ENCODE measurements around the gene TACR1.
"Not testable (repeated sequence)": the region's sequence is repeated elsewhere in the genome, so short reads cannot be mapped to it uniquely, and the experiment has no call there.

TACR1 gene

DNA sequence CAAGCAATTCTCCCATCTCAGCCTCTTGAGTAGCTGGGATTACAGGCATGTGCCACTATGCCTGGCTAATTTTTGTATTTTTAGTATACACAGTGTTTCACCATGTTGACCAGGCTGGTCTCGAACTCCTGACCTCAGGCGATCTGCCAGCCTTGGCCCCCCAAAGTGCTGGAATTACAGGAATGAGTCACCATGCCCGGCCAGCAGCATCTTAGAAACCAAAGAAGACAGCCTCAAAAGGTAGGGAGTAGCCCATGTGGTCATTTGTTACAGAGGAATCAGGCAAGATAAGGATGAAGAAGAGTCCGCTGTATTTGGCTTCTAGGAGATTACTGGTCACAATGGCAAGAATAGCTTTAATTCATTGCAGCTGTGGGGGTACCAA lies 53.1 kb downstream of the TACR1 start:
- DNase-seq, result not testable (repeated sequence)

DNA sequence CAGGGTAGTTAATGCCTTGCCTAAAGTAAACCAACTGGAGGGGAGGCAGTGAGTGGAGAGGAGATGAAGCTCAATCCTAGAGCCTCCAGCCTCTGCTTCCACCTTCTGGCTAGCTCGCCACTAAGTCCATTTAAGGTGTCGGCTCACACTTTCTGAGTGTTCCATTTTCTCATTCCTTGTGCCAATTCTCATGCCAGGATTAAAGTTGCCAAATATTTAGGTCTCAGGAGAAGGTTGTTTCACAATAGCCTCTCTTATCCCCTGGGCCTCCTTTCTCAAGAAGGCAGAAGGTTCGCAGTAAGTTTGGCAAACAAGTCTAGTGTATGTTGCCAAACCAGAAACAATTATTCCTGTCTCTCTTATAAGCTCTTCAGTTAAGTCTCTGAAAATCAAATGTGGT lies 57.2 kb downstream of the TACR1 start:
- DNase-seq, result no peak

DNA sequence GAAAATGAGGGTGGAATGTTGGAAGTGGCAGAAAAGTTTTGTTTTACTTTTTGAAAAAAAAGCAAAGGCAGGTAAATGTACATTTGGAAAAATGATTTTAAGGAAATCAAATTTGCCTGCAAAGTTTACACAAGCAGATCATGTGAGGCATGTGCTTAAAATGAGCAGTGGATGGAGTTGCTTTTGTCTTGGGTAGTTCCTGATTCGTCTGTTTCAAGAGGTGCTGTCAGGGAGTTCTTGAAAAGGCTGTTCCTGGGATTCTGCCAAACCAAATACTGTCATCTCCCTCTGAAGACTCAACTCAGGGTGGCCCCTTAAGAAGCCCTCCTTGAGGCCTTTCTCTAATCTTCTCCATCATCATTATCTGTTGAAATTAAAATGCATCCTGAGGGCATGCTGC lies 59.0 kb downstream of the TACR1 start:
- peak in 3 of 4 experiments; percentile 6 to 23 (median 13) for DNase-seq

GRCh38 chr2:75139171-75139570 lies 60.1 kb downstream of the TACR1 start:
- DNase-seq, result no peak

DNA sequence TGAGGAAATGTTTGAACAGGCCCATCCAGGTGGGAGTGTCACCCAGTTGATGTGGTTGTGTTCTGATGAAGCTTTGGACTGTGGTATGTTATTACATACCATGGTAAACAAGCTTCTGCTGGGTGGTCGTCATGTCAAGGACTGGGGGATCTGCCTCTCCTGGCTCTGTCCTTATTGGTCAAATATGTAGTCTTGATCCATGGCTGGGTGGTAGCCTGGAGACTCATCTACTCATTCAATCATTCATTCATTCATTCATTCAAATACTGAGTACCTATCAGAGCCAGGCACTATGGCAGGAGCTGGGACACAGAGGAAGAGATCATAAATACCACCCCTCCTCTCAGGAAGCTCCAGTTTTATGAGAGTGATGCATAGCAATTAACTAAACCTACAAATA lies 60.8 kb downstream of the TACR1 start:
- no peak for DNase-seq

GRCh38 chr2:75135776-75136400 lies 63.4 kb downstream of the TACR1 start:
- DNase-seq, result peak in 1 of 4 experiments; percentile 8

GRCh38 chr2:75134860-75135259 lies 64.5 kb downstream of the TACR1 start:
- DNase-seq, result no peak

DNA sequence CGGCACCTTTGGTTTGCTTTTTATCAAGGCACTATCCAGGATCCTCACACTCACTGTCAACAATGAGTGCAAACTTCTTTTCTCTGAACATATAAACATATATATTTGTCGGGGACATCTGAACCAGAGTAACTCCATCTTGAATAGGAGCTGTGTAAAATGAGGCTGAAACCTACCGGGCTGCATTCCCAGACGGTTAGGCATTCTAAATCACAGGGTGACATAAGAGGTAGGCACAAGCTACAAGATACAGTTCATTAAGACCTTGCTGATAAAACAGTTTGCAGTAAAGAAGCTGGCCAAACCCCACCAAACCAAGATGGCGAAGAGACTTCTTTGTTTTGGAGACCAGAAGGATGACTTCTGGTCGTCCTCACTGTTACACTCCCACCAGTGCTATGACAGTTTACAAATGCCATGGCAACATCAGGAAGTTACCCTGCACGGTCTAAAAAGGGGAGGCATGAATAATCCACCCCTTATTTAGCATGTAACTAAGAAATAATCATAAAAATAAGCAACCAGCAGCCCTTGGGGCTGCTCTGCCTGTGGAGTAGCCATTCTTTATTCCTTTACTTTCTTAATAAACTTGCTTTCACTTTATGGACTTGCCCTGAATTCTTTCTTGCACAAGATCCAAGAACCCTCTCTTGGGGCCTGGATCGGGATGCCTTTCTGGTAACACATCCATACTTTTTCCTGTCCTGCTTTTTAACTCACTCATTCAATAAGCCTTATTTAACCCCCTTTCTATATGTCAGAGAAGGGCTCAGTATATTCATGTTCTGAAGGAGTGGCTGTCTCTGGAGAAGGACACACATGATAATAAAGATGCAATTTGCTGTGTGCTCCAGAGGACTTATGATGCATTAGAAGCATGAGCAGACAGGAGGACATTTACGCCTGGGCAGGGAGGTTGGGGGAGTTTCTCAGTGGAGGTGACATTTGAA lies 65.4 kb downstream of the TACR1 start:
- DNase-seq, result no peak

DNA sequence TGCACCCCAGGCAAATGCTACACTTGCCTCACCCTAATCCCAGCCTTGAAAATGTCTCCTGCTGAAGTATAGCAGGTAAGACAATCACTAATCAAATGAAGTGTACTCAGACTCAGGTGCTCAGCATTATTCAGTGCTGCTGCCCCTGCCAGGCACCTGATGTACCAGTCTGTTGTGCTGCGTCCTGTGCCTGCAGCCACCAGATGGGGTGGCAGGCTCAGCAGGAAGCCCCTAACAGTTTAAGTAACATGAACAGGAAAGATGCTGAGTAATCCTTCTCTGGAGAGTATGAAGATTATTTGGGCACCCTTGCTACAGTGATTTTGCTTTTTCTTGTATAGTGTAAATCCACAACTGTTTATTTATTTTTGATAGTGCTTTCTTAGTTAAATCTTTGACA lies 69.1 kb downstream of the TACR1 start:
- peak in 3 of 4 experiments; percentile 5 to 9 (median 6) for DNase-seq

DNA sequence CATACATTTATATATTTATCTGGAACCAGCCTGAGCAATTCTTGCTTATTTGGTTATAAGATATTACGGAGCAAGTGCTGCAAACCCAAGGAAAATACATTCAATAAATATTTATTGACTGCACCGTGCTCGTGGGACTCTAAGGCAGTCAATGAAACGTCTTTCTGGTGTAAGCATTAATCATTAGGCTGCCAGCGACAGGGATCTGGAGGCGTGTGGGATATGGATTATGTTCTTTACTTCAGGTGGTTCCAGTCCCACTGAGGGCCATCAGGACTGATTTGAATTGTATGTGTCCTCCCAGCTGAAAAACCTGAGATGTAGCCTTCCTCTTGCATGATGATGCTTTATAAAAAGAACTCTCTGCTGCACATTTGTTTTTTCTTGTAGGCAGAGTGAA lies 75.4 kb downstream of the TACR1 start:
- no peak for DNase-seq

DNA sequence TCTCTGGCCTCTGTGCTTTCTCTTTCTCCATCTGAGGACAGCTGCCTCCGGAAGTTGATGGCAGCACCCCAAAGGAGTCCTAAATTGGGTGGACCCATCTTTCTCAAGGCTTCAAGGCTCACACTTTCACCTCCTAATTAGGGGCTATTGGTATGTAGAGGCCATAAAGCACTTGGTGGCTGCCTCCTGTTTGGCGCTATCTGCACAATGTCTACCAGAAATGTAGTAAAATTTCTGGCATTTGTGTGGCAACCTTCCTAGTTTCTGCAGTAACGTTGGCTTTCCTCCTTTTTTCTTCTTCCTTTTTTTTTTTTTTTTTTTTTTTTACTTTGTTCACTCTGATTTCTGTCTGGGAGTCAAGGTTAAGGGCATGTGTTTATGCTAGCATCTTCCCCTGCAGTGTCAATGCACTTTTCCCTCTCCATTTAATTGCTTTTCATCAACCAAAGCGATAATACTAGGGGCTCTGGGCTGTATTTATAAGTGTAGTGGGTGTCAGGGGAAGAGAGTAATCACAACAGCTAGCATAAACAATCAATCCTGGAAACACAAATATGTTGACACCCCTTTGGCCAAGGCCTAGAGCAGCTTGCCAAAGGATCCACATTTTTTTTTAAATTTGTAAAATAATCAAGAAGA lies 86.0 kb downstream of the TACR1 start:
- DNase-seq, result no peak

GRCh38 chr2:75108937-75109482 lies 90.3 kb downstream of the TACR1 start:
- no peak for DNase-seq

- no peak for DNase-seq
These were observed 97.3 kb downstream of the TACR1 start for GRCh38 chr2:75102011-75102410.

GRCh38 chr2:75100801-75101151 lies 98.5 kb downstream of the TACR1 start:
- DNase-seq, result no peak

DNA sequence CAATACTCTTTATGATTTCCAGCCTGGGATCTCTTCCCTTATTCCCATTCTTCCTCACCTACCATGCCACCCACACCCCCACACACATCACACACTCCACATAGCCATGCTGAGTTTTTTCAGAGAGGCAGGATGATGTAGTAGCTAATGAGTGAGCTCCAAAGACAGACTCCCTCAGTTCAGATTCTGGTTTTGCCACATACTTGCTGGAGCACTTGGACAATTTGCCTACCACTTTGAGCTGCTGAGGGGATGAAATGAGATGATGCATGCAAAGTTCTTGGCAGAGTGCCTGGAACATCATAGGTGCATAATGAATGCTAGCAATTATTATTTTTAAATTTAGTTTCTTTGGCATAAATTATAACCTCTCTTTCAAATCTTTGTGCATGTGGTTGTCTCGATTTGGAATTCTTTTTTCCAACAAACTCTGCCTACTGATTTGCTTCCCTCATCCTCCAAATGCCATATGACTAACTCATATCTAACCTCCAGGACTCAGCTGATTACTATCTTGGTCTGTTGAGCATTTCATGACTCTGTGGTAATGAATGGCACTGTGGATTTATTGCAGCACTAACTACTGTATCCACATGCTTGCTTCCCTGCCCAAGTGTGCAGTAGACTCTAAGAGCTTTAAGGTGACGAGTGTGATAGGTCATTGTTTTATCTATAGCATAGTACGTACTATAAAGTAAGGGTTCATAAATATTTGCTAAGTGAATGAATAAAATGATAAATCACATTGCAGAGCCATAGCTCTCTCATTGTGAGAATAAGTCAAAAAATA lies 99.1 kb downstream of the TACR1 start:
- no peak for DNase-seq

GRCh38 chr2:75099521-75099922 lies 99.8 kb downstream of the TACR1 start:
- DNase-seq, result no peak

GRCh38 chr2:75098856-75099255 lies 100.5 kb downstream of the TACR1 start:
- DNase-seq, result peak; percentile 16 to 57 (median 54)

- no peak for DNase-seq
These were observed 101.5 kb downstream of the TACR1 start for GRCh38 chr2:75097831-75098230.

DNA sequence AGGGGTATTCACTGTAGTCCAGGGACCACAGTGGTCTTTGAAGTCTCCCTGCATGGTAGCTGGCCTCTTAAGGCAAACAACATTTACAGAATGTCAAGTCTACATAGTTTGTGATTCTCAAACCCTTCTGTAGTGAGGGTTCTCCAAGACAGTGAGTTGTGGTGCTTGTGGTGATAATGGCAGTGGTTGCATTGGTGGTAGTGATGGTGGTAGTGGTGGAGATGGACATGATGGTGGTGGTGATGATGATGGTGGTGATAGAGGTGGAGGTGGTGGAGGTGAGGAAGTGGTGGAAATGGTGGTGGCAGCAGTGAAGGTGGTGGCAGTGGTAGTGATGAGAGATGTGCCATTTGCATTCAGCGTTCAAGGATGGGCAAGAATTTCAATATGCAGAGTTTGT lies 104.9 kb downstream of the TACR1 start:
- no peak for DNase-seq

- no peak for DNase-seq
These were observed 108.4 kb downstream of the TACR1 start for GRCh38 chr2:75090770-75091515.

- DNase-seq, result no peak
These were observed 109.8 kb downstream of the TACR1 start for GRCh38 chr2:75089471-75089870.

GRCh38 chr2:75088791-75089190 lies 110.5 kb downstream of the TACR1 start:
- no peak for DNase-seq
